Esophagus muscularis mucosa (tissue), 4 donors: ENCODE results near the gene USP32. TPM values are rescaled to one million over a fixed set of nuclear protein-coding genes. Genes with fewer than 3 reads are reported as not detected.

Experiments
- DNase-seq: peaks from one replicate; pipeline ENCODE4 v3.0.0-alpha.2; 2017; ENCODE audit errors: extremely low spot score
- H3K27ac ChIP-seq, 4 donors: fragments of 200-600 bp; sonication (generic); replicated peaks in 1 of 4; 1 replicate in 3 of 4; 2 replicates in 1 of 4; pipeline ENCODE4 v1.5.1; 2016 to 2019; ENCODE audit warnings: mild to moderate bottlenecking in 1 of 4
- H3K27me3 ChIP-seq, 4 donors: fragments of 200-600 bp; sonication (generic); one replicate each; pipeline versions ENCODE4 v1.5.1 to v1.6.0; 2016 to 2019
- H3K36me3 ChIP-seq, 4 donors: fragments of 200-600 bp; sonication (generic); one replicate each; pipeline ENCODE4 v1.5.1; 2016 to 2019
- H3K4me1 ChIP-seq, 4 donors: fragments of 200-600 bp; sonication (generic); one replicate each; pipeline ENCODE4 v1.5.1; 2016 to 2019
- H3K4me3 ChIP-seq, 4 donors: fragments of 200-600 bp; sonication (generic); 1 replicate in 2 of 4; 2 replicates in 2 of 4; pipeline ENCODE4 v1.5.1; 2016 to 2019; ENCODE audit warnings: mild to moderate bottlenecking in 4 of 4, moderate library complexity in 1 of 4
- H3K9me3 ChIP-seq, 4 donors: fragments of 200-600 bp; sonication (generic); 1 replicate in 3 of 4; 2 replicates in 1 of 4; pipeline ENCODE4 v1.5.1; 2016 to 2019
- EP300 ChIP-seq: sonication (generic); formaldehyde crosslinking; IDR thresholded peaks from one replicate; pipeline ENCODE4 v1.6.1; 2017; ENCODE audit warnings: antibody characterized with exemption
- POLR2A ChIP-seq: fragments of 450-650 bp; IDR thresholded peaks from one replicate; pipeline ENCODE4 v1.6.1; 2017; ENCODE audit warnings: antibody characterized with exemption, moderate library complexity, mild to moderate bottlenecking, low read depth
- POLR2AphosphoS5 ChIP-seq, 2 donors: sonication (generic); formaldehyde crosslinking; IDR thresholded peaks; one replicate each; pipeline ENCODE4 v1.6.1; 2017; ENCODE audit warnings: antibody characterized with exemption in 2 of 2
- WGBS: methylation state at CpG from one replicate; pipeline ENCODE4 v1.1.5; 2018; 5-methylcytosine and 5-hydroxymethylcytosine counted together
- intact Hi-C: fragments of 100-400 bp; cut with DNase I; formaldehyde crosslinking; loops from one replicate; pipeline ENCODE4 v1.15.1; 2023
- total RNA-seq, 4 donors: library from RNA; depleted of rRNA; stranded (reverse); fragments of >200 nt; gene quantifications; one replicate each; pipeline versions ENCODE4 v1.1.0 to v1.2.1, GENCODE V29; 2016
- TF ChIP-seq, protein P1 (sequence below), 3 experiments: fragments of 200-600 bp in 2 of 3; fragments of 450-650 bp in 1 of 3; sonication (generic) in 2 of 3; IDR thresholded peaks; one replicate each; pipeline ENCODE4 v1.5.1; 2017 to 2019; ENCODE audit warnings: antibody characterized with exemption in 3 of 3, mild to moderate bottlenecking in 2 of 3, moderate library complexity in 1 of 3

The USP32 gene
- total RNA-seq, 4 donors from 2014 or later, result 42.3 to 65.8 (median 47.9) TPM

DNA sequence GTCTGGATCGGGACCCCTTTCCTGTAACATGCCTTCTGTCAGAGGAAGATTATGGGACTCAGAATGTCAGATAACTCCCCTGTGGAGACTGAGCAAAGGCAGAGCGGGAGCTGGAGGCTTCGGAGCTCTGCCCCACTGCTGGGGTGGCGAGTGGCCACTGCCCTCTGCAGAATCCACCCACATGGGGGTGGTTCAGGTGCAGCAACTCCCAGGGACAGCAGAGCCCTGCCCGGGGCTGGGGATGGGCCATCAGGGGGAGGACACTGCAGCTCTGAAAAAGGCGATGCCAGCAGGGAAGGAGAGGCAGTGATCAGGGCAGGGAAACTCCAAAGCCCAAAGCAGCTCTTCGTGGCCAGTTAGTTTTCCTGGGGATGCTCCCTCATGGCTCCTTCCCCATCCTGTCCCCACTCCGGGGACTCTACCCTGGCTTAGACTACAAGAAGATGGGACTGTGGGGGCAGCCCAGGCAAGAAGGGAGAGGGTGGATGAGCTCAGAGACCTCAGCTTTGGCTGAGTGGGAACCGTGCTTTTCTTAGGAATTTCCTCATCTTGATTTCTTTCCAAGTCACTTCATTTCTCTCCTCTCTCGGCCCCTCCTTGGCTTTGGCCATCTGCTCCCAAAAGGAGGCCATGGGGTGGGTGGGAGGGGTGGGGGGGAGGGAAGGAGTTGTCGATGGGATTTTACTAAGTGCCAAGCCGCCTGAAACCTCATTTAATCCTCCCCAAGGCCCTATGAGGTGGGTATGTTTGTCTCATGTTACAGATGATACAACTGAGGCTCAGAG, 238.1 kb downstream of the USP32 start:
- intact Hi-C loops, result no loop called here
- Histone ChIP-seq H3K4me3 (no peak overlapping the region), H3K36me3 (no peaks in the 10 kb centered on the region), H3K27ac (peak overlapping the region in 1 of 4 donors; percentile 1), H3K27me3 (peaks cover 0 to 94% (median 32%) of the 10 kb centered on the region in 4 donors), H3K9me3 (no peaks in the 10 kb centered on the region), H3K4me1 (peaks cover 28 to 35% (median 33%) of the 10 kb centered on the region in 4 donors)
- DNase-seq, result no peak
- WGBS, result 58% methylated on average over 12 of the region's 12 CpGs
- TF ChIP-seq POLR2AphosphoS5 (IDR thresholded peaks at IDR 0.05) (no peak), EP300 (no peak), POLR2A (no peak)
- TF ChIP-seq, protein P1, sequence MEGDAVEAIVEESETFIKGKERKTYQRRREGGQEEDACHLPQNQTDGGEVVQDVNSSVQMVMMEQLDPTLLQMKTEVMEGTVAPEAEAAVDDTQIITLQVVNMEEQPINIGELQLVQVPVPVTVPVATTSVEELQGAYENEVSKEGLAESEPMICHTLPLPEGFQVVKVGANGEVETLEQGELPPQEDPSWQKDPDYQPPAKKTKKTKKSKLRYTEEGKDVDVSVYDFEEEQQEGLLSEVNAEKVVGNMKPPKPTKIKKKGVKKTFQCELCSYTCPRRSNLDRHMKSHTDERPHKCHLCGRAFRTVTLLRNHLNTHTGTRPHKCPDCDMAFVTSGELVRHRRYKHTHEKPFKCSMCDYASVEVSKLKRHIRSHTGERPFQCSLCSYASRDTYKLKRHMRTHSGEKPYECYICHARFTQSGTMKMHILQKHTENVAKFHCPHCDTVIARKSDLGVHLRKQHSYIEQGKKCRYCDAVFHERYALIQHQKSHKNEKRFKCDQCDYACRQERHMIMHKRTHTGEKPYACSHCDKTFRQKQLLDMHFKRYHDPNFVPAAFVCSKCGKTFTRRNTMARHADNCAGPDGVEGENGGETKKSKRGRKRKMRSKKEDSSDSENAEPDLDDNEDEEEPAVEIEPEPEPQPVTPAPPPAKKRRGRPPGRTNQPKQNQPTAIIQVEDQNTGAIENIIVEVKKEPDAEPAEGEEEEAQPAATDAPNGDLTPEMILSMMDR (IDR thresholded peaks at IDR 0.05), result no peak

DNA sequence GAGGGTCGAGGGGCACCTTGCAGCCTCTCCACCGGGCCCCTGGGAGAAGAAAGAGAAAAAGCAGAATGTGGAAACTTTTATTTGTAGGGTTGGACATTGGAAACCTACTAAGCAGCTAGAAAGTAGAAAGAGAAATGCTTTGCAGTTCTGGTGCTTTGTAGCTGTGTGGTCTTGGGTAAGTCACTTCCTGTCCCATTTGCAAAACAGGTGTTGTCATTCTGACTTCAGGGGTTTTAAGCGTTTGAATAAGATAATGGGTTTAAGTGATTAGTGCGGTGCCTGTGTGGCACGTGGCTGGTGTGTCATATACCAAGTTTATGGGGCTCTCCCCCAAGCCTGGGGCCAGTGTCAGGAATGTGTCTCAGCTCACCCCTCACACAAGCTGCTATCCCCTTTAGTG, 240.6 kb downstream of the USP32 start:
- Histone ChIP-seq H3K27me3 (peaks cover 0 to 94% (median 42%) of the 10 kb centered on the region in 4 donors), H3K27ac (no peak overlapping the region), H3K36me3 (no peaks in the 10 kb centered on the region), H3K9me3 (no peaks in the 10 kb centered on the region), H3K4me1 (peaks cover 28 to 35% (median 33%) of the 10 kb centered on the region in 4 donors), H3K4me3 (peak overlapping the region in 1 of 4 donors; percentile 43)
- 48% methylated on average over 5 of the region's 5 CpGs for WGBS
- TF ChIP-seq POLR2AphosphoS5 (IDR thresholded peaks at IDR 0.05) (no peak), EP300 (no peak), POLR2A (no peak)
- TF ChIP-seq, protein P1 (IDR thresholded peaks at IDR 0.05), result no peak
- intact Hi-C loops, result no loop called here
- DNase-seq, result no peak

DNA sequence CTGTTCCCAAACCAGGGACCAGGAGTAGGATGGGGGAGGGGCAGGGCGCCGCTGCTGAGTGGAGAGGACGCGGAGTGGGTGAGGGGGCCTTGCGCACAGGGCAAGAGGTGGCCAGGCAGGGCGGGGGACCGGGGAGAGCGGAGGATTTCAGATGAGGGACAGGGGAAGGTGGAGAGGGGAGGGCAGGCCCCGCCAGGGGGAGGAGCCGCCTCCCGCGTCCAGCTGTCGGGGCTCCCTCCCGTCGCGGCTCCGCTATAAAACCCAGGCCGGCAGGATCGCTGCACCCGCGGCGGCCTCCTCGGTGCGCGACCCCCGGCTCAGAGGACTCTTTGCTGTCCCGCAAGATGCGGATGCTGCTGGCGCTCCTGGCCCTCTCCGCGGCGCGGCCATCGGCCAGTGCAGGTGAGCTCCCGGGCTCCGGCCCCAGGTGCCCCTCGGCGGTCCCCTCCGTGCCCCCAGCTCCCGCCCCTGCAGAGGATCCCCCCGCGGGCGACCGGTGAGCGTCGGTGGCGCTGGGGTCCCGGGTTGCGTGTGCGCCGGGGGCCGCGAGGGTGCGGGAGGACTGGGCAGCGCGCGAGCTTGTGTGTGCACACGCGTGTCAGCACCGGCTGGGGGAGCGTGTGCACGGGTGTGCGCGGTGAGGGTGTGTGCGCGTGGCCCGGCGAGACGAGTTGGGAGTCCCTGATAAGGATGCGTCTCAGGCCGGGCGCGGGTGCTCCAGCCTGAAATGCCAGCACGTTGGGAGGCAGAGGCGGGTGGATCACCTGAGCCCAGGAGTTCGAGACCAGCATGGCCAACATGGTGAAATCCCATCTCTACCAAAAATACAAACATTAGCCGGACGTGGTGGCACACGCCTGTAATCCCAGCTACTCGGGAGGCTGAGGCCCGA, 242.0 kb downstream of the USP32 start, which contains the start of gene CA4:
TSS of gene CA4 (plus strand) at position 283 of the 892 bp plus-strand sequence. CDS start at position 345, 62 bp downstream.
- Histone ChIP-seq H3K36me3 (no peaks in the 10 kb centered on the region), H3K4me1 (peaks cover 26 to 34% (median 29%) of the 10 kb centered on the region in 4 donors), H3K4me3 (peak within 1 kb of the TSS; percentile 35 to 46 (median 41)), H3K27ac (no peak within 1 kb of the TSS), H3K9me3 (no peaks in the 10 kb centered on the region), H3K27me3 (peaks cover 0 to 97% (median 42%) of the 10 kb centered on the region in 4 donors)
- WGBS, result 6% methylated on average over 22 of the region's 81 CpGs
- intact Hi-C loops, result no loop called here
- TF ChIP-seq EP300, result no peak
- TF ChIP-seq POLR2AphosphoS5 (IDR thresholded peaks at IDR 0.05), result no peak
- DNase-seq, result no peak

GRCh38 chr17:60148373-60148772, 243.6 kb downstream of the USP32 start:
- no CpG with 5 or more reads among the region's 2 CpGs for WGBS
- DNase-seq, result no peak
- peaks cover 13 to 19% (median 19%) of the 10 kb centered on the region in 4 donors for H3K4me1 ChIP-seq
- H3K27me3 ChIP-seq, result peaks cover 0 to 90% (median 42%) of the 10 kb centered on the region in 4 donors
- H3K4me3 ChIP-seq, result no peak overlapping the region
- no peak overlapping the region for H3K27ac ChIP-seq
- H3K36me3 ChIP-seq, result no peaks in the 10 kb centered on the region
- no peaks in the 10 kb centered on the region for H3K9me3 ChIP-seq
- TF ChIP-seq POLR2AphosphoS5 (IDR thresholded peaks at IDR 0.05) (no peak), POLR2A (no peak), EP300 (no peak)
- TF ChIP-seq, protein P1 (IDR thresholded peaks at IDR 0.05), result no peak
- intact Hi-C loops, result no loop called here
